Fibroblast of skin of right biceps (primary cell): ENCODE results near the gene LPIN1.
"Not testable (repeated sequence)": the region's sequence is repeated elsewhere in the genome, so short reads cannot be mapped to it uniquely, and the experiment has no call there.

Experiments used
- DNase-seq: peaks from one replicate; pipeline ENCODE4 v3.0.0-alpha.2; 2013

LPIN1 gene

GRCh38 chr2:11787991-11788390 lies 41.6 kb downstream of the LPIN1 start:
- DNase-seq: no peak

- no peak for DNase-seq
These were observed 42.2 kb downstream of the LPIN1 start for GRCh38 chr2:11788461-11789124.

GRCh38 chr2:11789243-11789642 lies 42.8 kb downstream of the LPIN1 start:
- DNase-seq: no peak

DNA sequence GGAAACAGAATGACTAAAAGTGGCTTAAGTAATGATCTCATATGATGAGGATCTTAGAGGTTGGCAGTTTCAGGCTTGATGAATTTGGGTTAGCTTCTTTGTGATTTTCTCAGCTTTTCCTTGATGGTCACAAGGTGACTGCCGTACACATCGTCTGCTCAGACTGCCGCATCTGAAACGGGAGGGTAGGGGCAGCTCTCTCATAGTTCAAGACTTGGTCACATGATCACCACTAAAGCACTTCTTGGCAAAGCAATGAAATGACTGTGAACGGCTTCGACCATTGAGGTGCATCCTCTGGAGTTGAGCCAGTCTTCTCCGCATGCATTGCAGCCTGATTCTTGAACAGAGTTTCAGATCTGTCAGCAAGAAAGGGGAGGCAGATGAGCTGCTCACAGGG lies 43.8 kb downstream of the LPIN1 start:
- no peak for DNase-seq

- peak; percentile 22 for DNase-seq
These were observed 49.2 kb downstream of the LPIN1 start for GRCh38 chr2:11795590-11795989.

GRCh38 chr2:11796190-11797171 lies 50.0 kb downstream of the LPIN1 start:
- peak; percentile 87 for DNase-seq

- DNase-seq: no peak
These were observed 51.4 kb downstream of the LPIN1 start for GRCh38 chr2:11797846-11798245.

GRCh38 chr2:11798701-11799435 lies 52.4 kb downstream of the LPIN1 start:
- DNase-seq: peak; percentile 33

DNA sequence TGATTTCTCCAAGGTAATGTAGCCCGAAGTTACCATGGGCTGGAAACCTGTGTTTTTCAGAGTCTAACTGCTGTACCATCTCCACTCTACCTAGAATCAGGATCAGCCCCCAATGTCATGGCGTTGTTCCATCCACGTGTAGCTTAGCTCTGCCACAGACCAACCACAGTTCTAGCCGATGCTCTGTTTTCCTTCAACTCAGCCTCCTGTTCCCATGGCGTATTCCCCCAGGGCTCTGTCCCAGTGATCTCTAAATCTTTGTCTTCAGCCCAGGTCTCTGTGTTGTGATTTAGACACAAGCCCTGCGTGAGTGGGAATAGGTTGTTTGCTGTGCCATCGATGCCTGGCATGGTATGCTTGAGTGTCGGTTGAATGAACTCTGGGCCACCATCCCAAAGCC lies 53.4 kb downstream of the LPIN1 start:
- no peak for DNase-seq

DNA sequence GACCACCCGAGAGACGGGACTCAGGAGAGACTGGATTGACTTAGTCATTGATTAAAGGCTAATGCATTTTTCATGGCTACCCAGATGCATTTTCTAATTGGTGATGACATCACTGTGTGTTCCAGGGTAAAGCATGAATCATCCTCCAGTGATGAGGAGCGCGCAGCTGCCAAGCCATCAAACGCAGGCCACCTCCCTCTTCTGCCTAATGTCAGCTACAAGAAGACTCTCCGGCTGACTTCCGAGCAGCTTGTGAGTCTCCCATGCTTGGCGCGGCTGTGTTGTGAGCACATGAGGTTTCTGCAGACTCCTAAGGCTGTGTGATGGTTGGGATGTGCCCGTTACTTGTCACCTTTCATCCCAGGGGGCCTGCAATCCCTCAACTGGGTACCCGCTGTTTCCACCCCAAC lies 56.4 kb downstream of the LPIN1 start:
- peak; percentile 79 for DNase-seq

- DNase-seq: no peak
These were observed 58.6 kb downstream of the LPIN1 start for GRCh38 chr2:11805024-11805423.

DNA sequence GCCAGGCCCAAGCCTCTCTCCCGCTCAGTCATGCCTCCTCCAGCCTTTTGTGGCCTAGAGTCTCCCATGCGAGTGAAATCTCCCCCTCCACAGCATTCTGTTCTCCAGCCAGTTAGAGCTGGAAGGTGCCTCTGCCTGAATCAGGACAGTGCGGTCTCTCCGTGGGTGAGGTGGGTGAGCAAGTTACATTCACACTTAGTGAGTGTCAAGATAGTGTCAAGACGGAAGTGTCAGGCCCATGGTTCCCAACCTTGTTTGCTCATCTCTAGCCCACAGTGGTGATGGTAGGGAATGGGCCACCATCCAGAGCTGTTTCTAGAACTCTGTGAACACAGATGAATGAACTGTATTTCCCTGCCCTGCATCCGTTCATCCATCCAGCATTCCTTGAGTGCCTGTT lies 59.5 kb downstream of the LPIN1 start:
- no peak for DNase-seq

GRCh38 chr2:11807156-11808015 lies 61.0 kb downstream of the LPIN1 start:
- no peak for DNase-seq

GRCh38 chr2:11808016-11808400 lies 61.6 kb downstream of the LPIN1 start:
- DNase-seq: no peak

GRCh38 chr2:11809586-11810236 lies 63.3 kb downstream of the LPIN1 start:
- DNase-seq: no peak

DNA sequence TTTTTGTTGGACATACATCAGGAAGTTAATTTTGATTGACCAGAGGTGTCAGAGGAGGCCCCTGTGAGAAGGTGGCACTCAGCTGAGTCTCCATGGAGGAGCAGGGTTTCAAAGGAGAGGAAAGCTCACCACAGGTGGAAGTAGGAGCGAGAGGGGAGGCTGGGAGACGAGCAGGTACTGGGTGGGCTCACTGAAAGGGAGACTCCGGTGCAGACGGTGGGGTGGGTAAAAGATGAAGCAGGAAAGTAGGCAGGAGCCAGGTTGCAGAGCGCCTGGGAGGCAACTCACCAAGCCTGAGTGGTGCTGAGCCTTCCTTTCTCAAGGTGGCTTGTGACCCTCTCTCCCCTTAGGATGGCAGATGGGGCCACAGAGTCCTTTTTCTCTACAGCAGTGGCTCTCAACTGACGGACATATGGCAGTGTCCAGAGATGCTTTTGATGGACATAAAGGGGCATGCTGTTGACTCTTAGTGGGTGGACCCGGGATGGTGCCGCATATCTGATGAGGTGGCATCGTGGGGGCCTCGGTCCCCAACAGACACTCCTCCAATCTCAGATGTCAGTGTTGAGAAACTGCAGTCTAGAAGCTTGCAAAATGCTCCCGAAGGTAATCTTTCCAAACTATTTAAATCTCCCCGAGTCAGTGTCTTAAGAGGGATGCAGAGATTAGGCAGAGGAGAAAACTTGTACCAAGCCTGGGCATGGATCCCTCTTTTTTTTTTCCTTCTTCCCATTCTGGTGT lies 64.0 kb downstream of the LPIN1 start:
- no peak for DNase-seq

- DNase-seq: no peak
These were observed 64.7 kb downstream of the LPIN1 start for GRCh38 chr2:11811036-11811654.

DNA sequence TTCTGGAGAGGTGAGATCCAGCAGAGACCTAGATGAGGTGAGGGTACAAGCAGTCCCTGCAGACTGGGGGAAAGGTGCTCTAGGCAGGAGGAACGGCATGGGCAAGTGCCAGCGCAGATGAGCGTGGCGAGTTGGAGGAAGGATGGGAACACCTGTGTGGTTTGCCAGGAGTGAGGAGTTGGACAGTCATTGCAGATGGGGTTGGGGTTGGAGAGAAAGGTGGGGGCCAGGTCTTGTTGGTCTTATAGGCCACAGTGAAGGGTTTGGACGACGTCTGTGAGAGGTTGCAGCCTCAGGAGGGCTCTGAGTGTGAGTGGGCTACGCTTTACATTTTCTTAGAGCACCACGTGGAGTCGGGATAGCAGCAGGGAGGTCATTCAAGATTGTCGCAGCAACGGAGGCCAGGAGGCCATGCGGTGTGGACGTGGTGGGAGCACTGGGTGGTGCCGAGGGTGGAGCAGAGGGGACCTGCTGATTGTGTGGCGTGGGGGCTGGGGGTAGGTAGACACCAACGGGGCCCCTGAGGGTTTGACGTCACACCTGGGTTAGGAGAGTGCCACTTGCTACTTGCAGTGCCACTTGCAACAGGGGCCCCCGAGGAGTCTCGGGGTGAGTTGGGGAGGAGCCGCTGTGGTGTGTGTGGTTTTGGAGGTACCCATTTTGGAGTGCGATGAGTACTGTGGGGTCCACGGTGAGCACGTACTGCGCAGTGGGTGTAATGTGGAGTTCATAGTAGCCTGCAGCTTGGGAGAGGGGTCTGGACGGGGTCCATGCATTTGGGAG lies 66.2 kb downstream of the LPIN1 start:
- no peak for DNase-seq

- not testable (repeated sequence) for DNase-seq
These were observed 66.9 kb downstream of the LPIN1 start for GRCh38 chr2:11813345-11813744.

- DNase-seq: no peak
These were observed 67.5 kb downstream of the LPIN1 start for GRCh38 chr2:11813951-11814350.
